ENCODE measurements around the gene PPP4C.

PPP4C gene

DNA sequence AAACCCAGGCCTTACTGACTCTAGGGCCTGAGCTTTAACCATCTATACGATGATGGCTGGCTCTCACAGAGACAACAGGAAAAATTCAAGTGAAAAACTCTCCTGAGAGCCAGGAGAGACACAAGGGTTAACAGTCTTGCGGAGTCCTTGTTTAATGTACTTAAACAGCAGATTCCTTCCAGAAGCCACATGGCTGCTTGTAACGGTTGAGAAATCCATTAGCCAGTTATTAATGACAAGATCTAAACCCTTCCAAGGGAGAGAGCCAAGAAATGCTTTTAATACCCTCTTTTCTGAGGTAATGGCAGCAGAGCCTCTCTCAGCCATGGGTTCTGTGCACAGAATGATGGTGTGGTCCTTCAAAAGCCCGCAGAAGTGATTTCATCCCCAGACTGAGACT lies 15.4 kb upstream of the PPP4C start:
- no peak for DNase-seq

- no peak for DNase-seq
Observed at GRCh38 chr16:30060836-30061554, 14.8 kb upstream of the PPP4C start.

DNA sequence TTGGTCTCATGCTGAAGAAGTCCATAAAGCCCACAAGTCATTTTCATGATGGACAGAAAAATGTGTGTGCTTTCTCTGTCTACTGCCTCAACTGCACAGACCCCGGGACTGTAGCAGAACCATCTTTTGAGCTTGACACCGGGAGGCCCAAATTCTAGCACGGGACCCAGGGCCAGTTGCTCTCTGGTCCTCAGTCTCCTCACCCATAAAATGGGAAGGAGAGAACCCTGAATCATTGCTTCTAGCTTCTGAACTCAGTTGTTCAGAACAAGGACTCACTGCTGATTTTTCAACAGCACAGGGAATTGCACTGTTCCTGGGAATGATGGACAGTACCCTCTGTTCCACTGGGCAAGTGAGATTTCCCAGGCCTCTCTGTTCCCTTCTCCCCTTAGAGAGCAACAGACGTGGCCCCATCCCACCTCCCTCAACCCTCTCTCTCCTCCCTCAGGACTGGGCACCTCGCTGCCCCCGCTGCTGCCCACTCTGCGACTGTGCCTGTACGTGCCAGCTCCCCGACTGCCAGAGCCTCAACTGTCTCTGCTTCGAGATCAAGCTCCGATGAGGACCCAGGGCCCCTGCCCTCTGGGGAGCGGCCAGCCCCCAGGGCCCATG lies 12.4 kb upstream of the PPP4C start:
- DNase-seq: no peak

DNA sequence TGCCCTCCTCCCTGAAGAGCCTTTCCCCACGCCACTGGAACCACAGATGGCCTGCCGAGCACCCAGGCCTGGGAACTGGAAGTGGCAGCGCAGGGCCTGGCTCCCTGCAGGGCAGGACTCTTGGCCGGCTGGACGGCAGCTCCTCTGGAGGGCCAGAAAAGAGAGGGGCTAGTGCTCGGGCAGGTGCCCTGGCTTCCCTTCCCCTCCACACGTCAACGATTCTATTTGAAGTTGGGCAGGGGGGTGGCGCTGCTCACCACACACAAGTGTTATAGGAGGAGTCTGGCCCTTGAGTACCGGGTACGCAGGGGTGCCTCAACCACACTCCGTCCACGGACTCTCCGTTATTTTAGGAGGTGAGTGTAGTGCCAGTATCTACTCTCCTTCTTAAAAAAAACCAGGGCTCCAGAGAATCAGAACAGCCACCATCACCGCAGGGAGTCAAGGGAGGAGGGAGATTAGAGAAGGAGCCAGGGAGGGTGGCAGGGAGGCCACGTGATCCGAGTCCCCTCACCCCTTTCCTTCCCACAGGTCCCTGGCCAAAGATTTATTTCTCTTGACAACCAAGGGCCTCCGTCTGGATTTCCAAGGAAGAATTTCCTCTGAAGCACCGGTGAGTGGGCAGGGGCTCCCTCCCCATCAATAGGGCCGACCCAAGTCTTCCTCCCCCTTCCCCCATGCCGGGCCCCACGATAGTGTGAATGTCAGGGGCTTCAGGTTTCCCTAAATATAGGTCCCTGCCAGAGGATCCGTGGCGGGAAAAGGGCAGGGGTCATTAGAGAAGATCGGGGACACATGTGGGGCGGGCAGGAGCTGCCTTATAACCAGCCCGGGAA lies 11.7 kb upstream of the PPP4C start:
- DNase-seq: peak in 4 of 5 donors; percentile 48 to 77 (median 56)

DNA sequence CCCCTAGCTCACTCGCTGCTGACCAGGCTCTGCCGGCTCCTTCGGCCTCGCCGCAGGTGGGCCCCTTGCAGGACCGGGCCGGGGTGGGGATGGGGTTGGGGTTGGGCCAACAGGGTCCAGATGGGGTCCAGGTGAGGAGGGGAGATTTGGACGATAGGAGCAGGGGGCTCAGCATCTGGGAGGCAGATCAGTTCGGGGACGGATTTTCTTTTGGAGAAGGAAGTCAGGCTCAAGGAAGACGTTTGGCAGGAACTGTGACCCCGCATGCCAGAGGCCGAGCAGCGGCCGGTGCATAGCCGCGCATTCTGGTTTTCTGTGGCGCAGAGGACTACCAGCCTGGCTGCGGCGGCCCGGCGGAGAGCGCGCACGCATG lies 11.1 kb upstream of the PPP4C start:
- DNase-seq: no peak

DNA sequence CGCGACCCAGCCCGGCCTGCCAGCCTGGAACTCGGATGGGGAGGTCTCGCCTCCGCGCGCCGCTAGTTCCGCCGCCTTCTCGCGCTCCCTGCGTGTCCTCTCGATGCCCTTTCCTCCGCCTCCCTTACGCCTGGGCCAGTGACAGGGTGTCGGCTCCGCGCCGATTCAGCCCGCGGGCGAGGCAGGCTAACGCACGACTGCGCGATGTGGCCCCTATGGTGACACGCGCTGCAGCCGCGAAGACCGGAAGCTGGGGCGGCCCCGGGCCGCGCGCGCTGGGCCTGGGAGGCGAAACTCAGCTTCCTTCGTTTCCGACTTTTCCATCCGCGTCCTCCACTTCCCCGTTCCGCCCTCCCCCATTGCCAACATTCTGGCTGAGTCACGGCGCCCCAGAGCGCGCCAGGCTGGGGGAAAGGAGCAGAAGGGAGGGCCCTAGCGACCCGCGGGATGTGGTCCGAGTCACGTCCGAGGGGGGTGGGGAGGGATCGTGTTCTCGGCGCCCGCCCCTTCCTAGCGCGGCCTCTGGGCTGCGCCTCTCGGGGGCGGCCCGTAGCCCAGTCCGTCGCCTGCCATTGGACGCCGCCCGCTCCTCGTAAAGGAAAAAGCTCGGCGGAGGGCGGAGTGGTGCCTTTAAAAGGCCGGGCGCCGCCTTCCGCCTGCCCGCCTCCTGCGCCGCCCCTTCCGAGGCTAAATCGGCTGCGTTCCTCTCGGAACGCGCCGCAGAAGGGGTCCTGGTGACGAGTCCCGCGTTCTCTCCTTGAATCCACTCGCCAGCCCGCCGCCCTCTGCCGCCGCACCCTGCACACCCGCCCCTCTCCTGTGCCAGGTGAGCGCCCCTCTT lies 10.5 kb upstream of the PPP4C start, which contains the start of gene ALDOA:
ALDOA (plus strand) TSS at position 659 of the 841 bp plus-strand sequence. CDS start 1,138 bp downstream, outside the sequence.
- peak; percentile 90 to 98 (median 92) for DNase-seq

DNA sequence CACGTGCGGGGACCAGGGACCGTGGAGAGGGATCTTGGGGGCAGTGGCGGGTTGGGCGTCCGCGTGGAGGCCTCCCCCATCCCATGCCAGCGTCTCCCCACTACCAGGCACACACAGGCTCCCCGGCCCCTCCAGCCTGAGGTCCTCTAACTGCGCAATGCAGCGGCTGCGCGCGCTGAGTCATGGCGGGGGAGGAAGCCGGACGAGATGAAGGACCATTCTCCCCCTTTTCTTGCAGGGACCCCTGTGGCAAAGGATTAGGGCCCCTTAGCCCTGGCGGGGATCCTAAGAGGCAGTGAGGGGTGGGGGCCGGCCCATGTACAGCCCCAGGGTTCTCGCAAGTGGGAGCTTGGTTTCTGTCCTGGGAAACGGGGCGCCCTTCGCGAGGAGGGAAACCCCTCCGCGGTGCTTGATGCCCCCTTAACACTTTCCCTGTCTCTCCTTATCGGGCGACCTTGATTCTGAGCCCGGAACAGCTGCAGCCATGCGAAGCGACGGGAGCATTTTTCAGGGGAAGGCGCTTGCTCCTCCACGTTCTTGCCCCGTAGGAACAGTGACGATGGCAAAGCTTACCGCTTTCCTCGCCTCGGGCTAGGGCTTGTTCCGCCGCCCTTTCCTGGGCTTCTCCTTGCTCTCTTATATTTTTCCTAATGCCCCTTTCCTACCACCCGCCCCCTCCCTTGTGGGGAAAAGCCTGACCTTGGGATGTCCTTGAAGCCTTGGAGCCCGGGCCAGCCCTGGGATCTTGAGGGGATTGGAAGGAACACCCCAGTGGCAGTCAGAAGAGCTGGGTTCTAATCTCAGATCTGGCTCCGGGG lies 9.6 kb upstream of the PPP4C start:
- DNase-seq: peak in 1 of 5 donors; percentile 14

DNA sequence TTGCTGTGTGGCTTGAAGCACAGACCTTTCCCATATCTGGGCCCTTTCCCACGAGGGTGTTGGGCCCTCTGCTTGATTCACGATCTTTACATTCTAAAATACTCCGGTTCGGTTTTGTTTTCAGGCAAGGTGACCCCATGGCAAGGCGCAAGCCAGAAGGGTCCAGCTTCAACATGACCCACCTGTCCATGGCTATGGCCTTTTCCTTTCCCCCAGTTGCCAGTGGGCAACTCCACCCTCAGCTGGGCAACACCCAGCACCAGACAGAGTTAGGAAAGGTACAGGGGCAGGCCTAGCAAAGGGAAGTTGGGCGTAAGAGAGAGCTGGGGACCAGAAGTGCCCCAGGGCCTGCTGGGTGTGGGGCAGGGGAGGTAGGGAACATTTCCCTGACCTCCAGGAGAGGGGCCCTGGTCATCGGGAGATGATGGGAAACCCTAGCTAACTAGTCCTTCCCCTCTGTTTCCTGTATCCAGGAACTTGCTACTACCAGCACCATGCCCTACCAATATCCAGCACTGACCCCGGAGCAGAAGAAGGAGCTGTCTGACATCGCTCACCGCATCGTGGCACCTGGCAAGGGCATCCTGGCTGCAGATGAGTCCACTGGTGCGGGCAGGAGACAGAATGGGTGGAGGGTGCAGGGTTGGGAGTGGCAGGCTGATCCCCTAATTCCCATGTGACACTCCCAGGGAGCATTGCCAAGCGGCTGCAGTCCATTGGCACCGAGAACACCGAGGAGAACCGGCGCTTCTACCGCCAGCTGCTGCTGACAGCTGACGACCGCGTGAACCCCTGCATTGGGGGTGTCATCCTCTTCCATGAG lies 8.8 kb upstream of the PPP4C start:
- no peak for DNase-seq

GRCh38 chr16:30067584-30067916 lies 8.2 kb upstream of the PPP4C start:
- no peak for DNase-seq

DNA sequence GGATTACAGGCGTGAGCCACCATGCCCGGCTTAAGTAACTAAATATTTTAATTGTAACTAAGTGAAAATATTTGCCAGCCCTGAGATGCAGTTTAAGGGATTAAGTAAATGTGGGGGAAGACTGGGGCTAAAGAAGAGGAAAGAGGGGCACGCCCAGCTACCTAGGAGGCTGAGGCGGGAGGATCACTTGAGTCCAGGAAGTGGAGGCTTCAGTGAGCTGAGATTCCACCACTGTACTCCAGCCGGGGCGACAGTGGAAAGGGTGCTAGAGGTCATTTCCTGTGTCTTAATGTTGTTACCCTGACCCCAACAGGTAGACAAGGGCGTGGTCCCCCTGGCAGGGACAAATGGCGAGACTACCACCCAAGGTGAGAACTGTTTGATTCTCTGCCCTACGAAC lies 7.5 kb upstream of the PPP4C start:
- DNase-seq: no peak

GRCh38 chr16:30068750-30069610 lies 6.8 kb upstream of the PPP4C start:
- peak in 4 of 5 donors; percentile 43 to 58 (median 53) for DNase-seq

GRCh38 chr16:30069611-30070462 lies 6.0 kb upstream of the PPP4C start:
- DNase-seq: no peak

GRCh38 chr16:30070490-30070889 lies 5.3 kb upstream of the PPP4C start:
- DNase-seq: no peak

DNA sequence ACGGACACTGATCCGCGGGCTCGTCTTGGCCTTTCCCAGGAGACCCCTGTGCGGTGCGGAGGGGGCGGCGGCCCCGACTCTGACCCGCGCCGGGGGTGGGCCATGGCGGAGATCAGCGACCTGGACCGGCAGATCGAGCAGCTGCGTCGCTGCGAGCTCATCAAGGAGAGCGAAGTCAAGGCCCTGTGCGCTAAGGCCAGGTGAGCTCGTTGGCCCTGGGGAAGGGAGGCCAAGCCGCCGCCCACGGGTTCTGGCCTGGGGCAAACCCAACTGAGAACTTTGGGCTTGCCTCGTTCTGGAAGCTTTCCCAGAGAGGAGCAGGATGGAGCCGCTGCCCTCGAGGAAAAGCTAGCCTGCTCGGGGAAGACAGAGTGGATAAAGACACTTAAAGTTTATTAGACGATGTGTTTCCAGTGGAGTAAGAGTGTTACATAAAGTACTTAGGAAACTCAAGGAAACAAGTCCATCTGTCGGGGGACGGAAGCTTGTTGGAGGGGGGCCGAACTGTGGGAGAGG lies 540 bp downstream of the PPP4C start:
- no peak for DNase-seq

- no peak for DNase-seq
Observed at GRCh38 chr16:30077656-30078055, 1.9 kb downstream of the PPP4C start.

DNA sequence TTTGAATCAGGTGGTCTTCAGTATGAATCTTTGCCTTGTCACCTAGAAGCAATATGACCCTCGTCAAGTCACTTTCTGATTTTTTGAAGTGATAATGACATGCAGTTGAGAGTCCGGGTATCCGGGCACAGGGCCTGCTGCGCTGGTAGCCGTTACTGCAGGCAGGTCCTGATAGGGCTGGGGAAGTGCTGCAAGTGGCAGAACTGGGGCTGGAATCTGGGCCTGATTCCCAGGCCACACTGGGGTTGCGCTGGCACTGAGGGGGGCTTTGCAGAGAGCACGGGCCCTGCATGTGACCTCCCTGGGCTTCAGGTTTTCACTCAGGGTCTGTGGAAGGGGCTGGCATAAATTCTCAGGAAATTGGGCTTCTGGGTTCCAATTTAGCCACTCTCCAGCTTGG lies 3.0 kb downstream of the PPP4C start:
- DNase-seq: no peak

- no peak for DNase-seq
Observed at GRCh38 chr16:30079480-30079879, 3.7 kb downstream of the PPP4C start.

DNA sequence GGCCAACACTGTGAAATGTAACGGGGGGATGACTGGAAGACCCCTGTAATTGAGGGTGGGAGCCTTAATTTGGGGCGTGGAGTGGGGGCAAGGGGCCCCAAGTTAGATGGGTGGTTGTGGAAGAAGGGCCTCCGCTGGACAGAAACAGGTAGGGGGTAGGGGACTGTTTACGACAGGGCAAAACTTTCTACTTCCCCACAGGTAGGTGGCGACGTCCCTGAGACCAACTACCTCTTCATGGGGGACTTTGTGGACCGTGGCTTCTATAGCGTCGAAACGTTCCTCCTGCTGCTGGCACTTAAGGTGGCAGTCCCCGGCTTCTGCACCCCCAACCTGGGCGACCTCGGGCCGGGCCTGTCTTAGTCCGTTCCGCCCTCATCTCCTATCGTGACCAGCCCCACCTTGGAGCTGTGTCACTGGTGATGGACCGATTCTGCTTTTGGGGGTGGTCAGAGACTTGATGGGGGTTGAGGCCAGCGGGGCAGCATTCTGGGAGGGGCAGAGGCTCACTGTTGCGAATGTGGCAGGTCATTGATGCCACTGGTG lies 6.8 kb downstream of the PPP4C start:
- no peak for DNase-seq
